Activated CD8-positive, alpha-beta memory T cell treated with anti-CD3 and anti-CD28 coated beads, Interleukin-2, amount 50 U/mL, for 1 hour (primary cell): ENCODE data around the gene SUPT20HL1.
A peak's percentile ranks its signal among the peaks of the same experiment; 100 is the strongest.
"Not testable (repeated sequence)": the region's sequence is repeated elsewhere in the genome, so short reads cannot be mapped to it uniquely, and the experiment has no call there.

ENCODE experiments used
- DNase-seq: peaks from one replicate; pipeline ENCODE4 v3.0.0-alpha.2; 2020; ENCODE audit errors: extremely low read depth

The SUPT20HL1 gene

DNA sequence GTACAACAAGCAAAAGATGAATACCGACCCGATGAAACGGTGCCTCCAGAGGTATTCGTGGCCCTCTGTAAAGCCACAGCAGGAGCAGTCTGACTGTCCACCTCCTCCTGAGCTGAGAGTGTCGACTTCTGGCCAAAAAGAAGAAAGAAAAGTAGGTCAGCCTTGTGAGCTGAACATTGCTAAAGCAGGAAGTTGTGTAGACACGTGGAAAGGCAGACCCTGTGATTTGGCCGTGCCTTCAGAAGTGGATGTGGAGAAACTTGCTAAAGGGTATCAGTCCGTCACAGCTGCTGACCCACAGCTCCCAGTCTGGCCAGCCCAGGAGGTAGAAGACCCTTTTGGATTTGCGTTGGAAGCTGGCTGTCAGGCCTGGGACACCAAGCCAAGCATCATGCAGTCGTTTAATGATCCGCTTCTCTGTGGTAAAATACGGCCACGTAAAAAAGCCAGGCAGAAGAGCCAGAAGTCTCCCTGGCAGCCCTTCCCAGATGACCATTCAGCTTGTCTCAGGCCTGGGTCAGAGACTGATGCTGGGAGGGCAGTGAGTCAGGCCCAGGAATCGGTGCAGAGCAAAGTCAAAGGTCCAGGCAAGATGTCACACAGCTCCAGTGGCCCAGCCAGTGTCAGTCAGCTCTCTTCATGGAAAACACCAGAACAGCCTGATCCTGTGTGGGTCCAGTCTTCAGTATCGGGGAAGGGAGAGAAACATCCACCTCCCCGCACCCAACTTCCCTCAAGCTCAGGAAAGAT is 3.2 kb downstream of the SUPT20HL1 start:
- not testable (repeated sequence) for DNase-seq

- DNase-seq, result no peak
Measured at GRCh38 chrX:24364326-24364725, 3.9 kb downstream of the SUPT20HL1 start.

DNA sequence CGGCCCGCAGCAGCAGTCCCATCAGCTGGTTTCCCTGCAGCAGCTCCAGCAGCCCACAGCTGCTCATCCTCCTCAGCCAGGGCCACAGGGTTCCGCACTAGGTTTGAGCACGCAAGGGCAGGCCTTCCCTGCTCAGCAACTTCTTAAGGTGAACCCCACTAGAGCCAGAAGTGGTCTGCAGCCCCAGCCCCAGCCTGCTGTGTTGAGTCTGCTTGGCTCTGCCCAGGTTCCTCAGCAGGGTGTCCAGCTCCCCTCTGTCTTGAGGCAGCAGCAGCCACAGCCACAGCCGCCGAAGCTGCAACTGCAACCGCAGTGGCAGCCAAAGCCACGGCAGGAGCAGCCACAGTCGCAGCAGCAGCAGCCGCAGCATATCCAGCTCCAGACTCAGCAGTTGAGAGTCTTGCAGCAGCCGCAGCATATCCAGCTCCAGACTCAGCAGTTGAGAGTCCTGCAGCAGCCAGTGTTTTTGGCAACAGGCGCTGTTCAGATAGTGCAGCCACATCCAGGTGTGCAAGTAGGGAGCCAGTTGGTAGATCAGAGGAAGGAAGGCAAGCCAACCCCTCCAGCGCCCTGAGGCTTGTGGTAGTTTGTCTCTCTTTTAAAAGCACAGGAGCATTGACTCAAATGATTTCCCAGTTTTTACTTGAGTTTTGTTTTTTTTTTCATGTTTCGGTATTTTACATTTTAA is 4.6 kb downstream of the SUPT20HL1 start:
- no peak for DNase-seq

GRCh38 chrX:24366762-24367400 is 6.4 kb downstream of the SUPT20HL1 start:
- DNase-seq, result not testable (repeated sequence)

GRCh38 chrX:24369816-24370215 is 9.4 kb downstream of the SUPT20HL1 start:
- no peak for DNase-seq

DNA sequence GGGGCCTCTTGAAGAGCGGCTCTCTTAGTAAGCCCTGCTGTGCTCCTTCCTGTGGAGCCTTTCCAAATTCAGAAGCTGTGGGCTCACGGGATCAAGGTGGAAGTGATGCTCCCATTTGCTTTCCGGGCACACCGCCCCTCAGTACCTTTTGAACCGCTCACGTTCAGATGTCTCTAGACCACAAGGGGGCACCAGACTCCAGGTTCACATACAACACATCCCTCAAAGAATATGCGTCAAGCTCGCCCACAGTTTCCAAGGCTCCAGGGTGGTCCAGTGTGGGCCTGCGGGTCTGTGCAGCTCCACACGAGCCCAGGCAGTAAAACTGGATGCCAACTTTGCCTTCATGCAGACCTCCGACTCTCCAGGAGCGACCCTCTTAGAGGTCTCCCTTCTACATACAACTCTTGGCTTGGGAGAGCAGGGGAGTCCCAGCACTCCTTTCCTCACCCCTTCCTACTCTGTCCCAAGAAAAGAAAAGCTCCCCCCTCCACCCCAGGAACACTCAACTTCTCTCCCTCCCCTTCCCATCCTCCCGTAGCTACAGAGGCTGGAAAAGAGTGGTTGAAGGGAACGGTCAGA is 11.0 kb downstream of the SUPT20HL1 start:
- peak; percentile 17 for DNase-seq

- no peak for DNase-seq
Measured at GRCh38 chrX:24372021-24372763, 11.8 kb downstream of the SUPT20HL1 start.

DNA sequence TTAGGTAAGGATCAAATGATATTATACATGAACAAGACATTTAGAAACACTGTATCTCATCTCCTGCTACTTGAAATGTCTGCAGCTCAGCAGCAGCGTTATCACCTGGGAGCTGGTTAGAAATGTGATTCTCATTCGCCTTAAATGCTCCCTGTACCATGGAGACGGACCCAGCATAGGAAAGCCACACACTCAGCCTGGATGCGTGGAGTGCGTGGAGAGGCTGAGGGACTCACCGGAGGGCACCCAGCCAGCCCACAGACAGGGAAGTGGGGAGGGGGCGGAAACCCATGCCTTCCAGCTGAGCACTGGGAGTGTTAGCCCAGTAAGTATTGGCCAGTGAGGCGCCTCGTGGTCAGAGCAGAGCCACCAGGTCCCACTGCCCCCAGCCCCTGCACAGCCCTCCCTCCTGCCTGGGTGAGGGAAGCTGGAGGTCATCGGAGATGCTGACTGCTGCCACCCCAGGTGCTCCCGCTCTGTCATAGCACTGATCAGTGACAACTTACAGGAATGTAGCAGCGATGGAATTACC is 15.2 kb downstream of the SUPT20HL1 start:
- no peak for DNase-seq

GRCh38 chrX:24376403-24376802 is 16.0 kb downstream of the SUPT20HL1 start:
- no peak for DNase-seq

DNA sequence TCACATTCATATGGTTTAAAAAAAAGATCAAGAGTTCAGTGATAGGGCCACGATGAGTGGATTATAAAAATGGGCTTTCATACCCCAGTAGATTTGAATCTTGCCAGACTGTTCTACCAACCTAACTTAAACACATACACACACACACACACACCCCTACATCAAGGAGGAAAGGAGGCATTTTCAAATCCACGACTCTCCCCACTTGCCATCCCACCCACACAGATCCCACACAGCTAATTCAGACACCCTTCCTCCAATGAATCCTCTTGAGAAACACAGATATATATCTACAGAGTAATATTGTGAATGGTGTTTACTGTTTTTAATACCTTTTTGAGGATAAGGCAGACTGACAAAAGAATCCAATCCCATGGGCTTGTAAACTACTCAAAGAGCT is 16.8 kb downstream of the SUPT20HL1 start:
- no peak for DNase-seq

- DNase-seq, result no peak
Measured at GRCh38 chrX:24377911-24378468, 17.6 kb downstream of the SUPT20HL1 start.

- DNase-seq, result no peak
Measured at GRCh38 chrX:24378706-24379105, 18.3 kb downstream of the SUPT20HL1 start.

DNA sequence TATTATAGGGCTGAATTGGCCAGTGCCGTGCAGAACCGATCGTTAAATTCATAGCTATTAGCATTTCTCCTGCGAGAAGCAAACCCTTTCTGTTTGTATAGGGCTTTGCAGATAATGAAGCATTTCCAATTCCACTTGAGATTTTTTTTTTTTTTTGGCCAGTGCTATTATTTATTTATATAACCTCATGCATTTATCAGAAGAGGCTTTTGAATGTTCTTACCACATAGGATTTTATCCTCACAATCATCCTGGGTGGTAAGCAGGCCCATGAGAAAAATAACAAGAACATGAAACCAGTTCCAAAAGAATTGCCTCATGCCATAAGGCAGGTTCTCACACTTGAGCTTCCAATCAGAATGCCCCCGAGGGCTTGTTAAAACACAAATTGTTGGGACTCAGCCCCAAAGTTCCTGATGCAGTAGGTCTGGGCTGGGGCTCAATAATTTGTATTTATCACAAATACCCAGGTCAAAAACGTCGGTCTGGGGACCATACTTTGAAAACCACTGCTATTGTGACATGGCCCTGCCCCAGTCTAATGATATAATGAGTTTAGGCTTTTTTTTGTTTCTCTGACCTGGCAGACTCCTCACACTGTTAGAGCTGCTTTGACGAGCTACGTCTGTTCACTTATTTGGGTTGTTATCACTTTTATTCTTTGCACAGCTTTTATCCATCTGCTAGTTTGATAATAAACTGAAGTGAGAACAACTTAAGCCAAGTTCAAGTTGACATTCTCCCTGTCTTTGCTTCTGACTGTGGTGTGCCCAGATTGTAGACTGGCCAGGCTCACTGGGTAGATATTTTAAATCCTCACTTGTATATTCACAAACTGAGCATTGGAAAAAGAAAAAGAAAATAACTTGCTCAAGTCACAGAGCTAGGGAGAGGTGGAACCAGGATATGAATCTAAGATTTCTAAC is 20.1 kb downstream of the SUPT20HL1 start:
- DNase-seq, result no peak

GRCh38 chrX:24382315-24382714 is 21.9 kb downstream of the SUPT20HL1 start:
- DNase-seq, result not testable (repeated sequence)

GRCh38 chrX:24387724-24388123 is 27.3 kb downstream of the SUPT20HL1 start:
- DNase-seq, result no peak

DNA sequence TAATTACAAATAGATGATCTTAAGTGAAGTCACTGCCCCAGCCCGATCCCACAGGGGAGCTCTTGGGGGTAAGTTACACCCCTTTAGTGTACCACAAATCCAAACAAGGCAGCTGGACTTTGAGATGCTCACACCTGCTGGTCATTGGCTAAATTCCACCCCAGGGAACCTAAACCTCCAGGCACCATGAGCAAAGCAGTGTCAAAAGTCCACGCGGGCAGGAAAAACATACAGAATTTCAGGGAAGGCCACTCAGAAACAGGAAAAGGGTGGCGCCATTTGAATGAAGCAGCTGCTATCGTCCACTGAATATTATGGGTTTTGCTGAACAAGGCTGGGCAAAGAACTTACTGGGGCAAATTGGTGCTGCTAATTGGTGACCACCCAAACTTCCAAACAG is 30.9 kb downstream of the SUPT20HL1 start:
- DNase-seq, result no peak

DNA sequence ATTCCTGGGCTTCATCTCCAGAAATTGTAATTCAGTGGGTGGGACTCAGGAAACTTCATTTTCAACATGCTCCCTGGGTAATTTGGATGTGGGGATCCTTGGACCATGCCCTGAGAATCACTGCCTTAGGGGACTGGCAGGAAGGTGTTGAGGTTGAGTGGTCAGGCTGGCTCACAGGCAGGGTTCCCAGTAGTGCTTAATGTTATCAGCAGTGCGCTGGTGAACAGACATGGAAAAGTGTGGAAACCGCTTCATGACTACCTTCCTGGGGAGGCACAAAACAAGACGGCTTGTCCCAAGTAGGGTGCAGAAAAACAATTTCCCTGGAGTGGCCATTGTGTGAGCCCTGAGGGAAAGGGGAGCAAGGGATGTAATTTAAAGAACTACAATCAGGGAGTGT is 31.4 kb downstream of the SUPT20HL1 start:
- no peak for DNase-seq

- DNase-seq, result no peak
Measured at GRCh38 chrX:24392709-24393108, 32.3 kb downstream of the SUPT20HL1 start.

- DNase-seq, result no peak
Measured at GRCh38 chrX:24395775-24396174, 35.3 kb downstream of the SUPT20HL1 start.
